Measurements from ENCODE around the gene TGM2. TPM values are rescaled to one million over a fixed set of nuclear protein-coding genes. Genes with fewer than 3 reads are reported as not detected.

Gene TGM2
- total and polyA plus RNA-seq, 2 donors (not counting 3 experiments of a cell fraction or from before 2014, with no cell fraction given) = 861 to 868 TPM

DNA sequence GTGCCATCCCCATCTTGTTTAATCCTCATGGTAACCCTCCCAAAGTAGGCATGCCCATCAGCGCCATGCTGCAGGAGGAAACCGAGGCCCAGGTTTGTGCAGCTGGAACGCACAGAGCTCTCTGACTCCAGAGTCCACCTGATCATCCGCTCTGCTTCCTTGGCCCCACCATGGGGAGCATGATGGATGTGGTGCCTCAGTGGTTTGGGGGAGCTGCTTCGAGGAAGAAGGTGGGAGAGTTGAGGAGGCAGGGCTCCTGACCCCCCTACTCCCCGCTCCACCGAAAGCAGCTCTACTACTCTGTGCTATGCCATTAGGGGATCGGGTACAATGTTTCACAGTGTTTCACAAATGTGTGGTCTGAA is 52.2 kb downstream of the TGM2 start:
- no peak for TF ChIP-seq GATA2 (IDR thresholded peaks at IDR 0.05; ENCODE audit: insufficient read depth, insufficient read length, low read depth, low read length)
- TF ChIP-seq, protein P1, sequence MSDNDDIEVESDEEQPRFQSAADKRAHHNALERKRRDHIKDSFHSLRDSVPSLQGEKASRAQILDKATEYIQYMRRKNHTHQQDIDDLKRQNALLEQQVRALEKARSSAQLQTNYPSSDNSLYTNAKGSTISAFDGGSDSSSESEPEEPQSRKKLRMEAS (IDR thresholded peaks at IDR 0.05; ENCODE audit: insufficient read depth, insufficient read length) = no peak
- no peak for TF ChIP-seq FOS (IDR thresholded peaks at IDR 0.05; ENCODE audit: borderline replicate concordance, insufficient read depth, low read length)
- no peak for TF ChIP-seq JUN (IDR thresholded peaks at IDR 0.05; ENCODE audit: borderline replicate concordance, insufficient read depth, insufficient read length, low read depth)
- no peak for TF ChIP-seq POLR2A (IDR thresholded peaks at IDR 0.05; ENCODE audit: low read depth, low read length)
- TF ChIP-seq POLR2AphosphoS5 (IDR thresholded peaks at IDR 0.05; ENCODE audit: insufficient read depth, low read depth, low read length) = no peak
- no peak for TF ChIP-seq EZH2 (IDR thresholded peaks at IDR 0.05; ENCODE audit: borderline replicate concordance, low read depth, low read length, severe bottlenecking)
- no peak for TF ChIP-seq MYC (IDR thresholded peaks at IDR 0.05; ENCODE audit: low read depth, low read length)
- dilution Hi-C loops (cut with MboI; ENCODE audit: extremely low pct_ligation_motif_present, low sequenced_read_pairs) = no loop called here

More for the DNA sequence above, 52.2 kb downstream of the TGM2 start:
- intact Hi-C loops (cut with micrococcal nuclease) = loop anchor here (1.0 to 2.0 kb wide), 2 partner anchors 52 to 108 kb away; partner anchors contain the start of gene TGM2
- no peaks in the 10 kb centered on the region for H3K27me3 ChIP-seq (ENCODE audit: control insufficient read depth in 2 of 2, insufficient read depth in 2 of 2, low read length in 2 of 2)
- H3K9me3 ChIP-seq (replicated peaks; ENCODE audit: control insufficient read depth, insufficient read depth, low read length) = no peaks in the 10 kb centered on the region
- no peak for DNase-seq (ENCODE audit: low read depth, low spot score)
- H3K27ac ChIP-seq (ENCODE audit: insufficient read depth, low read depth, low read length) = no peak overlapping the region
- H3K9me1 ChIP-seq (replicated peaks; ENCODE audit: control insufficient read depth, extremely low read depth, insufficient read depth, low read length) = no peaks in the 10 kb centered on the region
- no peak overlapping the region for H3K4me2 ChIP-seq (ENCODE audit: insufficient read depth, low read length)
- no peaks in the 10 kb centered on the region for H3K79me2 ChIP-seq (ENCODE audit: control insufficient read depth, insufficient read depth, low read length)
- no peak overlapping the region for H2AFZ ChIP-seq (ENCODE audit: low read depth, low read length)
- H4K20me1 ChIP-seq (replicated peaks; ENCODE audit: control insufficient read depth, extremely low read depth, insufficient read depth, low read length) = no peaks in the 10 kb centered on the region
- no peak overlapping the region for H3K4me3 ChIP-seq (replicated peaks in 1 of 3; ENCODE audit: insufficient read depth in 1 of 3, low read depth in 1 of 3, low read length in 3 of 3)
- no peak overlapping the region for H3K9ac ChIP-seq (replicated peaks; ENCODE audit: extremely low read depth, insufficient read depth, low read length)
- no peak for FAIRE-seq
- no peaks in the 10 kb centered on the region for H3K36me3 ChIP-seq (ENCODE audit: control insufficient read depth in 2 of 2, extremely low read depth in 1 of 2, insufficient read depth in 2 of 2, low read length in 2 of 2)
- ChIA-PET CTCF (interaction anchor here (1.1 to 4.8 kb wide), 9 partner anchors 13 to 108 kb away, joined by 4 to 43 read pairs (median 9); no protein-coding TSS in a partner anchor), POLR2A (no interaction called here)
- no TSS peak for BruUV-seq (replicated peaks)
- H3K4me1 ChIP-seq (ENCODE audit: control insufficient read depth, extremely low read depth, insufficient read depth, low read length) = peaks cover 58% of the 10 kb centered on the region
